Renal cortex interstitium (tissue), 3 donors: ENCODE data around the gene FCGR3A. TPM values are rescaled to one million over a fixed set of nuclear protein-coding genes. Genes with fewer than 3 reads are reported as not detected.

Experiments
- polyA plus RNA-seq, 3 donors: library from polyadenylated mRNA; unstranded; fragments of 120-200 nt; gene quantifications; one replicate each; pipeline ENCODE4 v1.2.1, GENCODE V29; 2013; ENCODE audit not compliant: insufficient read length in 3 of 3

Gene FCGR3A
- polyA plus RNA-seq, 3 donors = 1.6 to 2.7 (median 2.6) TPM

Other genes starting within 250 kb of the FCGR3A start
- 1 to 10 TPM; 2.2 to 5.1 (median 3.8) TPM for gene MPZ, start 239.8 kb downstream of the FCGR3A start, polyA plus RNA-seq
- 100 to 1,000 TPM; 257 to 303 (median 265) TPM for gene SDHC, start 235.4 kb downstream of the FCGR3A start, polyA plus RNA-seq
- gene CFAP126, start 181.9 kb downstream of the FCGR3A start, polyA plus RNA-seq = 10 to 100 TPM; 11.2 to 15.2 (median 11.6) TPM
- gene FCGR2A, start 44.4 kb downstream of the FCGR3A start, polyA plus RNA-seq = 10 to 100 TPM in 1 of 3 donors, 1 to 10 TPM in 2; 6.3 to 12.4 (median 8.0) TPM
- gene HSPA6, start 25.3 kb downstream of the FCGR3A start, polyA plus RNA-seq = 1 to 10 TPM in 1 of 3 donors, under 1 TPM in 2; 0.20 to 1.3 (median 0.33) TPM
- 1 to 10 TPM in 1 of 3 donors, under 1 TPM in 2; 0.45 to 1.1 (median 0.64) TPM for gene FCGR3B, start 81.4 kb upstream of the FCGR3A start, polyA plus RNA-seq
- gene FCGR2B, start 113.3 kb upstream of the FCGR3A start, polyA plus RNA-seq = under 1 TPM; 0.38 to 0.73 (median 0.56) TPM
- gene FCRLA, start 157.4 kb upstream of the FCGR3A start, polyA plus RNA-seq = under 1 TPM; 0.20 to 0.45 (median 0.22) TPM
- gene FCRLB, start 171.7 kb upstream of the FCGR3A start, polyA plus RNA-seq = 1 to 10 TPM; 3.9 to 5.4 (median 5.4) TPM
- 10 to 100 TPM; 37.0 to 47.9 (median 40.6) TPM for gene DUSP12, start 200.0 kb upstream of the FCGR3A start, polyA plus RNA-seq
- 10 to 100 TPM; 29.8 to 33.8 (median 30.1) TPM for gene ATF6, start 216.5 kb upstream of the FCGR3A start, polyA plus RNA-seq